D721Med (cell line): Measurements from ENCODE around the gene COL23A1.

ENCODE experiments used
- DNase-seq: peaks from one replicate; pipeline ENCODE4 v3.0.0; 2011; ENCODE audit warnings: low spot score; ENCODE audit not compliant: insufficient read length
- FAIRE-seq: peaks from 2 replicates; lab custom pipeline; 2011; peaks lifted over from hg19 to GRCh38; lab: Jason Lieb, UNC
- TF ChIP-seq, protein P1 (sequence below): IDR thresholded peaks from 2 replicates; pipeline ENCODE4 v1.5.1; 2012; ENCODE audit warnings: mild to moderate bottlenecking, control low read depth; ENCODE audit not compliant: insufficient read depth; ENCODE audit errors: missing control alignments

COL23A1 gene

DNA sequence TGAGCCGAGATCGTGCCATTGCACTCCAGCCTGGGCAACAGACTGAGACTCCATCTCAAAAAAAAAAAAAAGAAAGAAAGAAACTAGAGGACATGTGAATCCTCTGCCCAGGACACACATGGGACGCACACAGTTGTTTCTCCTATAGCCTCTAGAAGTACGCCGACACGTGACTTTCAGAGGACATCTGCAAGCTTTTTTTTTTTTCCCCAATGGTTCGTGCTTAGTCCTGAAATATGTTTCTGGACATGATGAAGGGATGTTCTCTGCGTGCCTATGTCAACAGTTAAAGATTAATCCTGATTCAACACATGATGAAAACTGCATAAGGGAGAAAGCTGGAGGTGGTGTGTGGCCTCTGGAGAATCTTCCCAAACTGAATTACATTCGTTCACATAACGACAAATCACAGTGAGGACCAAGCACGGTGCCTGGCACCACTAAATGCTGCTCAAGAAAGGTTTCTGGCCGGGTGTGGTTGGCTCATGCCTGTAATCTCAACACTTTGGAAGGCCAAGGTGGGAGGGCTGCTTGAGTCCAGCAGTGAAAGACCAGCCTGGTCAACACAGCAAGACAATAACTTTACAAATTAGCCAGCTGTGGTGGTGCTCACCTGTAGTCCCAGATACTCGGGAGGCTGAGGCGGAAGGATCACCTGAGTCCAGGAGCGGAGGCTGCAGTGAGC is 9.8 kb downstream of the COL23A1 start:
- FAIRE-seq (no peak), DNase-seq (no peak)
- TF ChIP-seq, protein P1, sequence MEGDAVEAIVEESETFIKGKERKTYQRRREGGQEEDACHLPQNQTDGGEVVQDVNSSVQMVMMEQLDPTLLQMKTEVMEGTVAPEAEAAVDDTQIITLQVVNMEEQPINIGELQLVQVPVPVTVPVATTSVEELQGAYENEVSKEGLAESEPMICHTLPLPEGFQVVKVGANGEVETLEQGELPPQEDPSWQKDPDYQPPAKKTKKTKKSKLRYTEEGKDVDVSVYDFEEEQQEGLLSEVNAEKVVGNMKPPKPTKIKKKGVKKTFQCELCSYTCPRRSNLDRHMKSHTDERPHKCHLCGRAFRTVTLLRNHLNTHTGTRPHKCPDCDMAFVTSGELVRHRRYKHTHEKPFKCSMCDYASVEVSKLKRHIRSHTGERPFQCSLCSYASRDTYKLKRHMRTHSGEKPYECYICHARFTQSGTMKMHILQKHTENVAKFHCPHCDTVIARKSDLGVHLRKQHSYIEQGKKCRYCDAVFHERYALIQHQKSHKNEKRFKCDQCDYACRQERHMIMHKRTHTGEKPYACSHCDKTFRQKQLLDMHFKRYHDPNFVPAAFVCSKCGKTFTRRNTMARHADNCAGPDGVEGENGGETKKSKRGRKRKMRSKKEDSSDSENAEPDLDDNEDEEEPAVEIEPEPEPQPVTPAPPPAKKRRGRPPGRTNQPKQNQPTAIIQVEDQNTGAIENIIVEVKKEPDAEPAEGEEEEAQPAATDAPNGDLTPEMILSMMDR = no peak

DNA sequence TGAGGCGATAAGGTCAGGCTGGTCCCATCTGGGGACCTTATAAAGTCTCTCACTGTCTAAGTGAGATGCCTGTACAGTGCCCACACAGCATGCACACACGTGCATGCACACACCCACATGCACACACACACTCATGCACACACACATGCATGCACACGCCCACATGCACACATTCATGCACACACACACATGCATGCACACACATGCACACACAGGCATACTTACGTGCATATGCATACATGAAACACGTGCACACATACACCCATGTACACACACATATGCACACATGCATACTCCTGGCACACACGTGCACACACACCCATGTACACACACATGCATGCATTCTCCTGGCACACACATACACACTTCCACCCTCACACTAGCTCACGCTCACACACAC is 12.2 kb downstream of the COL23A1 start:
- FAIRE-seq = no peak
- TF ChIP-seq, protein P1 = no peak

DNA sequence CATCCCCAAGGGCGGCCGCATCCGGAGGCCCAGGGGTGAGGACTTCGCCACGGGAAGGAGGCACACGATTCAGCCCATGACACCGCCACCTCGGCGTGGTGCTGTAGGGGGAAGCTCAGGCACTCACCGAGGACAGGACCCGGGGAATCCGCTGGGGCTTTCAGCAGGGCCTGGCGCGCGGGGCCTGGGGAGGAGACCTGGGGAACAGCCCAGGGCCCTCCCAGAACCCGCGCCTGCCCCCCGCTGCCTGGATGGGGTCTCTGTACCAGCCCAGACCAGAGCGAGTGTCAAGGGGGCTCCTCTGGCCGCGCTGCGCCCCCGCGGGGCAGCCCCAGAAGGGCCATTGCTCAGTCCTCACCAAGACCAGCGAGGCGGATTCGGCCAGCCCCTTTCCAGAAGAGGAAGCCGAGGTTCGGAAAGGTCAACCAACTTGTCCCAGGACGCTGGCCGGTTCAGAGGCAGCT is 12.8 kb downstream of the COL23A1 start:
- FAIRE-seq = no peak
- DNase-seq = no peak
- TF ChIP-seq, protein P1 = no peak

More for the DNA sequence above, 12.2 kb downstream of the COL23A1 start:
- DNase-seq = no peak

DNA sequence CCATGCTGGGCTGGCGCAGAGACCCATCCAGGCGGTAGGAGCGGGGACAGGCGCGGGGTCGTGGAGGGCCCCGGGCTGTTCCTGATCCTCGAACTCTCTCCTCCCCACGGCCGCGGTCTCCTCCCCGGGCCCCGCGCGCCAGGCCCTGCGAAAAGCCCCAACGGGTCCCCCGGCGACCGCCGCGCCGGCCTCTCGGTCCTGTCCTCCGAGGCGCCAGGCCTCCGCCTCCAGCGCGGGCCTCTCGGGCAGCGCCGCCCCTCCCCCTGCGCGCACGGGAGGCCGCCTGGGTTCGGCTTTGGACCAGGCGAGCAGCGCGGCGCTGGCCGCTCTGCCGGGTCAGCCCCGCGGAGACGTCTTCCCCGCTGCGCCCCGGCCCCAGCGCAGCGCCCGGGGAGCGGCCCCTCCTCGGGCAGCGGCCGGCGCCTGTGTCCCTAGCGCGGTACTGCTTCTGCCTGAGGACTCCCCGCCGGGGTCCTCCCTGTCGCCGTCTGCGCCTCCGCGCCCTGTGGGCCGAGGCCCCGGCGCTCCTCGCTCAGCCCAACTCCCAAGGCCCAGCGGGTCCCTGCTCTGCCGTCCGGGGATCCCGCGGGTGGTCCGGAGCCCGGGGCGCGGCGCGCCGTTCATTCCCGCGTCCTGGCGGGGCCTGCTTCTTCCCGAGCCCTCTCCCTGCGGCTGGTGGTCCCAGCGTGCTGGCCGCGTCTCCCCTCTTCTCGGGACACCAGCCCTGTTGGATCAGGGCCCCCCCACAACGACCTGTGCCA is 13.4 kb downstream of the COL23A1 start:
- FAIRE-seq (no peak), DNase-seq (no peak)
- TF ChIP-seq, protein P1 = no peak

DNA sequence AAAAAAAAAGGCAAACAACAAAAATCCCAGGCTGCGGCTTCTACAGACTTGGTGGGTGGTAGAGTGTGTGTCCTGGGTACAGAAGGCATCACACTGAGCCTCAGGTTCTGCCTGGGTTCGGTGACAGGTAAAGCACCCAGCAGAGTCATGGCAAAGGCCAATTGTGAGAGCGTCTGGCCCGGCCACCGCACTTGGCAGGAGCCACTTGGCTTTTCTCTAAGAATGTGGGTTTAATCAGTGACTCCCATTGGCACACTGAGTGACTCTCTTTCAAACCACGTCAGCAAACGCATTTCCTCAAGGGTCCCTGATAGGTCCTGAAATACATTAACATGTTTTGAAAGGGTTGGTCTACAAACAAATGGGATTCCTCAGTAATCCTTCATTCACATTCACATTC is 17.0 kb downstream of the COL23A1 start:
- TF ChIP-seq, protein P1 = no peak
- FAIRE-seq (no peak), DNase-seq (no peak)

DNA sequence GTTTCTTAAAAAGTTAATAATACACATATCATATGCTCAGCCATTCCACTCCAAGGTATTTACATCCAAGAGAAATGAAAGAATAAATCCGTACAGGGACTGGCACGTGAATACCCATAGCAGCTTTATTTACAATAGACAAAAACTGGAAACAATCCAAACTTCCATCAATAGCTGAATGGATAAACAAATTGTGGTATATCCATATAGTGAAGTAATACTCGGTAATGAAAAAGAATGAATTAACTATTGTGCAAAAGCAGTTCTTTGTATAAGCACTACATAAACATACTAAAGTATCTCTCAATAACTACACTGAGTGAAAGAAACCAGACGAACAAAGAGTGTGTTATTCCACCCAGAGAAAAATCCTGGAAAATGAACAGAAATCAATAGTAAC is 17.6 kb downstream of the COL23A1 start:
- TF ChIP-seq, protein P1 = no peak
- no peak for FAIRE-seq

DNA sequence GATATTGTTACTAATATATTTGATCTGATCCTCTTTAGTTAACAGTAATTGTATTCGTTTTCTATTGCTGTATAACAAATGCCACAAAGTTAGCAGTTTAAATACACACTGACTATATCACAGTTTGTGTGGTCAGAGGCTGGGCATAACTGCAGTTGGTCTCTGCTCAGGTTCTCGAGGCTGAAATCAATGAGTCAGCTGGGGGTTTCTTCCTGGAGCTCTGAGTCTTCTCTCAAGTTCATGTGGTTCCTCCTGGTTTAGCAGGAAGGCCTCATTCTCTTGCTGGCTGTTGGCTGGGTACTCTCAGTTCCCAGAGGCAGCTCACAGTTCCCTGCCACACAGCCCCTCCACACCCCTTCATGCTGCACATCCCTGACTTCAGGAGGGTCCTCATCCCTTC is 20.7 kb downstream of the COL23A1 start:
- TF ChIP-seq, protein P1 = no peak
- FAIRE-seq (no peak), DNase-seq (no peak)

More for the DNA sequence above, 17.6 kb downstream of the COL23A1 start:
- no peak for DNase-seq
